ENCODE results near the gene CHAMP1.

GRCh38 chr13:114298866-114299265 is 15.4 kb upstream of the CHAMP1 start:
- TF ChIP-seq POLR2A (IDR thresholded peaks at IDR 0.05; ENCODE audit: control extremely low read depth in 1 of 2, low read depth in 2 of 2, low read length in 2 of 2): no peak
- TF ChIP-seq, protein P1, sequence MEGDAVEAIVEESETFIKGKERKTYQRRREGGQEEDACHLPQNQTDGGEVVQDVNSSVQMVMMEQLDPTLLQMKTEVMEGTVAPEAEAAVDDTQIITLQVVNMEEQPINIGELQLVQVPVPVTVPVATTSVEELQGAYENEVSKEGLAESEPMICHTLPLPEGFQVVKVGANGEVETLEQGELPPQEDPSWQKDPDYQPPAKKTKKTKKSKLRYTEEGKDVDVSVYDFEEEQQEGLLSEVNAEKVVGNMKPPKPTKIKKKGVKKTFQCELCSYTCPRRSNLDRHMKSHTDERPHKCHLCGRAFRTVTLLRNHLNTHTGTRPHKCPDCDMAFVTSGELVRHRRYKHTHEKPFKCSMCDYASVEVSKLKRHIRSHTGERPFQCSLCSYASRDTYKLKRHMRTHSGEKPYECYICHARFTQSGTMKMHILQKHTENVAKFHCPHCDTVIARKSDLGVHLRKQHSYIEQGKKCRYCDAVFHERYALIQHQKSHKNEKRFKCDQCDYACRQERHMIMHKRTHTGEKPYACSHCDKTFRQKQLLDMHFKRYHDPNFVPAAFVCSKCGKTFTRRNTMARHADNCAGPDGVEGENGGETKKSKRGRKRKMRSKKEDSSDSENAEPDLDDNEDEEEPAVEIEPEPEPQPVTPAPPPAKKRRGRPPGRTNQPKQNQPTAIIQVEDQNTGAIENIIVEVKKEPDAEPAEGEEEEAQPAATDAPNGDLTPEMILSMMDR (IDR thresholded peaks at IDR 0.05; ENCODE audit: control extremely low read depth in 1 of 3, insufficient read depth in 1 of 3, low read depth in 1 of 3, low read length in 3 of 3): no peak
- TF ChIP-seq YY1 (IDR thresholded peaks at IDR 0.05; ENCODE audit: low read depth, low read length): no peak
